Measurements from ENCODE around the gene GRB10. TPM values are rescaled to one million over a fixed set of nuclear protein-coding genes. Genes with fewer than 3 reads are reported as not detected.

Gene GRB10
- total and polyA plus RNA-seq, 4 donors, result 10.7 to 53.1 (median 17.5) TPM

DNA sequence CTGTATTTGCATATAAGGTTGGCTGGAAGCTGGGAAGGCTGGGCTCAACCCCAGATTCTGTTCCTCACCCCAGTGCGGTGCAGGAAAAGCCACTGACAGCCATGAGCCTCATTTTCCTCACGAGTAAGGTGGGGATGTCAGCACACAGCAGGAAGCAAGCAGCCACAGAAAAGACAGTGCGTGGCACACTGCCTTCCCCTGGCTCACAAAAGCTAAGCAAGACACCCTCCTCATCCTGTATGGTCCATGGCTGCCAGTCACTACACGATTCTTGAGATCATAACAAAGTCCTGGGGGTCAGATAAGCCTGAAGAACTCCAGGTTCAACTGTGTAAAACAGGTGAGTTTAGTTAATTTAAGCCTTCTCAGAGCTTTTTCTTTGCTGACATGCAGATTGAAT, 188.6 kb downstream of the GRB10 start:
- WGBS, result 91% methylated on average over 4 of the region's 4 CpGs
- no peak for DNase-seq (ENCODE audit: low spot score)
- no peak overlapping the region for H3K27ac ChIP-seq (ENCODE audit: low read depth in 1 of 2, low read length in 2 of 2)
- TF ChIP-seq JUND (IDR thresholded peaks at IDR 0.05), result no peak
- no peak for TF ChIP-seq SP1 (IDR thresholded peaks at IDR 0.05)
- TF ChIP-seq, protein P1, sequence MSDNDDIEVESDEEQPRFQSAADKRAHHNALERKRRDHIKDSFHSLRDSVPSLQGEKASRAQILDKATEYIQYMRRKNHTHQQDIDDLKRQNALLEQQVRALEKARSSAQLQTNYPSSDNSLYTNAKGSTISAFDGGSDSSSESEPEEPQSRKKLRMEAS (IDR thresholded peaks at IDR 0.05), result no peak
- H3K4me1 ChIP-seq (ENCODE audit: control insufficient read depth in 4 of 4, insufficient read depth in 4 of 4, low read length in 3 of 4), result no peaks in the 10 kb centered on the region
- no peak overlapping the region for H3K4me3 ChIP-seq (ENCODE audit: low read depth in 1 of 3, low read length in 3 of 3)
- no peak overlapping the region for H3K9ac ChIP-seq (ENCODE audit: low read depth in 1 of 2, low read length in 2 of 2)
- no peaks in the 10 kb centered on the region for H3K9me3 ChIP-seq (ENCODE audit: control insufficient read depth in 4 of 4, low read length in 3 of 4)
- H3K27me3 ChIP-seq (ENCODE audit: control insufficient read depth in 4 of 4, insufficient read depth in 4 of 4, low read length in 3 of 4), result no peaks in the 10 kb centered on the region
- H3K36me3 ChIP-seq (ENCODE audit: control insufficient read depth in 4 of 4, insufficient read depth in 3 of 4, low read depth in 1 of 4, low read length in 3 of 4), result peaks cover 0 to 33% (median 27%) of the 10 kb centered on the region in 4 donors

DNA sequence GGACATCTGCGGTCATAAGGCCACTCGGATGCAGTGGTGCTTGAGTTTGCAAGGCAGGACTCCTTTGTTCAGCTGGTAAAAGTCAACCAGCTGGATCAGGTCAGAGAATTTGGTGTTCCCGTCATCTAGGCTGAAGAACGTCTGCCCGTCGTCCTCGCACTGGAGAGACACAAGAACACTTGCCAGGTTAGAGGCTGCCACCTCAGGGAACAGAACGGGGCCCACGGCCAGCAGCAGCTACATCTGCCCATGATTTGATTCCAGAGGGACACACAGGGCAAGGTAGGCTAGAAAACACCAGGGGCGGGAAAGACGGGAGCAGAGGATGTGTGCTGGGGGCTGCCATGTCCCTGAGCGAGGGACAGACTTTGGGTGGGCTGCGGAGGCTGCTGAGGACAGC, 189.8 kb downstream of the GRB10 start:
- no peak overlapping the region for H3K27ac ChIP-seq (ENCODE audit: low read depth in 1 of 2, low read length in 2 of 2)
- TF ChIP-seq TAF1 (conservative IDR thresholded peaks at IDR 0.05) (no peak), EGR1 (IDR thresholded peaks at IDR 0.05; ENCODE audit: low read depth in 2 of 2) (no peak), RAD21 (IDR thresholded peaks at IDR 0.05) (no peak), JUND (IDR thresholded peaks at IDR 0.05) (no peak), HNF4A (conservative IDR thresholded peaks at IDR 0.05) (no peak), FOXA2 (IDR thresholded peaks at IDR 0.05) (no peak), RXRA (IDR thresholded peaks at IDR 0.05) (no peak), HNF4G (IDR thresholded peaks at IDR 0.05) (no peak), SP1 (IDR thresholded peaks at IDR 0.05) (no peak), YY1 (IDR thresholded peaks at IDR 0.05) (no peak), NR2F2 (IDR thresholded peaks at IDR 0.05) (no peak)
- TF ChIP-seq, protein P2, sequence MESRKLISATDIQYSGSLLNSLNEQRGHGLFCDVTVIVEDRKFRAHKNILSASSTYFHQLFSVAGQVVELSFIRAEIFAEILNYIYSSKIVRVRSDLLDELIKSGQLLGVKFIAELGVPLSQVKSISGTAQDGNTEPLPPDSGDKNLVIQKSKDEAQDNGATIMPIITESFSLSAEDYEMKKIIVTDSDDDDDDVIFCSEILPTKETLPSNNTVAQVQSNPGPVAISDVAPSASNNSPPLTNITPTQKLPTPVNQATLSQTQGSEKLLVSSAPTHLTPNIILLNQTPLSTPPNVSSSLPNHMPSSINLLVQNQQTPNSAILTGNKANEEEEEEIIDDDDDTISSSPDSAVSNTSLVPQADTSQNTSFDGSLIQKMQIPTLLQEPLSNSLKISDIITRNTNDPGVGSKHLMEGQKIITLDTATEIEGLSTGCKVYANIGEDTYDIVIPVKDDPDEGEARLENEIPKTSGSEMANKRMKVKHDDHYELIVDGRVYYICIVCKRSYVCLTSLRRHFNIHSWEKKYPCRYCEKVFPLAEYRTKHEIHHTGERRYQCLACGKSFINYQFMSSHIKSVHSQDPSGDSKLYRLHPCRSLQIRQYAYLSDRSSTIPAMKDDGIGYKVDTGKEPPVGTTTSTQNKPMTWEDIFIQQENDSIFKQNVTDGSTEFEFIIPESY (IDR thresholded peaks at IDR 0.05), result no peak
- TF ChIP-seq, protein P3, sequence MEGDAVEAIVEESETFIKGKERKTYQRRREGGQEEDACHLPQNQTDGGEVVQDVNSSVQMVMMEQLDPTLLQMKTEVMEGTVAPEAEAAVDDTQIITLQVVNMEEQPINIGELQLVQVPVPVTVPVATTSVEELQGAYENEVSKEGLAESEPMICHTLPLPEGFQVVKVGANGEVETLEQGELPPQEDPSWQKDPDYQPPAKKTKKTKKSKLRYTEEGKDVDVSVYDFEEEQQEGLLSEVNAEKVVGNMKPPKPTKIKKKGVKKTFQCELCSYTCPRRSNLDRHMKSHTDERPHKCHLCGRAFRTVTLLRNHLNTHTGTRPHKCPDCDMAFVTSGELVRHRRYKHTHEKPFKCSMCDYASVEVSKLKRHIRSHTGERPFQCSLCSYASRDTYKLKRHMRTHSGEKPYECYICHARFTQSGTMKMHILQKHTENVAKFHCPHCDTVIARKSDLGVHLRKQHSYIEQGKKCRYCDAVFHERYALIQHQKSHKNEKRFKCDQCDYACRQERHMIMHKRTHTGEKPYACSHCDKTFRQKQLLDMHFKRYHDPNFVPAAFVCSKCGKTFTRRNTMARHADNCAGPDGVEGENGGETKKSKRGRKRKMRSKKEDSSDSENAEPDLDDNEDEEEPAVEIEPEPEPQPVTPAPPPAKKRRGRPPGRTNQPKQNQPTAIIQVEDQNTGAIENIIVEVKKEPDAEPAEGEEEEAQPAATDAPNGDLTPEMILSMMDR (IDR thresholded peaks at IDR 0.05; ENCODE audit: low read depth, low read length, missing input control), result no peak
- TF ChIP-seq, protein P1 (IDR thresholded peaks at IDR 0.05), result no peak
- TF ChIP-seq, protein P4, sequence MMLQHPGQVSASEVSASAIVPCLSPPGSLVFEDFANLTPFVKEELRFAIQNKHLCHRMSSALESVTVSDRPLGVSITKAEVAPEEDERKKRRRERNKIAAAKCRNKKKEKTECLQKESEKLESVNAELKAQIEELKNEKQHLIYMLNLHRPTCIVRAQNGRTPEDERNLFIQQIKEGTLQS (IDR thresholded peaks at IDR 0.05), result no peak
- TF ChIP-seq, protein P5, sequence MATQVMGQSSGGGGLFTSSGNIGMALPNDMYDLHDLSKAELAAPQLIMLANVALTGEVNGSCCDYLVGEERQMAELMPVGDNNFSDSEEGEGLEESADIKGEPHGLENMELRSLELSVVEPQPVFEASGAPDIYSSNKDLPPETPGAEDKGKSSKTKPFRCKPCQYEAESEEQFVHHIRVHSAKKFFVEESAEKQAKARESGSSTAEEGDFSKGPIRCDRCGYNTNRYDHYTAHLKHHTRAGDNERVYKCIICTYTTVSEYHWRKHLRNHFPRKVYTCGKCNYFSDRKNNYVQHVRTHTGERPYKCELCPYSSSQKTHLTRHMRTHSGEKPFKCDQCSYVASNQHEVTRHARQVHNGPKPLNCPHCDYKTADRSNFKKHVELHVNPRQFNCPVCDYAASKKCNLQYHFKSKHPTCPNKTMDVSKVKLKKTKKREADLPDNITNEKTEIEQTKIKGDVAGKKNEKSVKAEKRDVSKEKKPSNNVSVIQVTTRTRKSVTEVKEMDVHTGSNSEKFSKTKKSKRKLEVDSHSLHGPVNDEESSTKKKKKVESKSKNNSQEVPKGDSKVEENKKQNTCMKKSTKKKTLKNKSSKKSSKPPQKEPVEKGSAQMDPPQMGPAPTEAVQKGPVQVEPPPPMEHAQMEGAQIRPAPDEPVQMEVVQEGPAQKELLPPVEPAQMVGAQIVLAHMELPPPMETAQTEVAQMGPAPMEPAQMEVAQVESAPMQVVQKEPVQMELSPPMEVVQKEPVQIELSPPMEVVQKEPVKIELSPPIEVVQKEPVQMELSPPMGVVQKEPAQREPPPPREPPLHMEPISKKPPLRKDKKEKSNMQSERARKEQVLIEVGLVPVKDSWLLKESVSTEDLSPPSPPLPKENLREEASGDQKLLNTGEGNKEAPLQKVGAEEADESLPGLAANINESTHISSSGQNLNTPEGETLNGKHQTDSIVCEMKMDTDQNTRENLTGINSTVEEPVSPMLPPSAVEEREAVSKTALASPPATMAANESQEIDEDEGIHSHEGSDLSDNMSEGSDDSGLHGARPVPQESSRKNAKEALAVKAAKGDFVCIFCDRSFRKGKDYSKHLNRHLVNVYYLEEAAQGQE (IDR thresholded peaks at IDR 0.05), result no peak
- WGBS, result 95% methylated on average over 13 of the region's 13 CpGs
- H3K4me3 ChIP-seq (ENCODE audit: low read depth in 1 of 3, low read length in 3 of 3), result no peak overlapping the region
- H3K27me3 ChIP-seq (ENCODE audit: control insufficient read depth in 4 of 4, insufficient read depth in 4 of 4, low read length in 3 of 4), result no peaks in the 10 kb centered on the region
- DNase-seq (ENCODE audit: low spot score), result no peak
- no peak overlapping the region for H3K9ac ChIP-seq (ENCODE audit: low read depth in 1 of 2, low read length in 2 of 2)
- H3K4me1 ChIP-seq (ENCODE audit: control insufficient read depth in 4 of 4, insufficient read depth in 4 of 4, low read length in 3 of 4), result no peaks in the 10 kb centered on the region
- H3K9me3 ChIP-seq (ENCODE audit: control insufficient read depth in 4 of 4, low read length in 3 of 4), result no peaks in the 10 kb centered on the region
- peaks cover 0 to 25% (median 20%) of the 10 kb centered on the region in 4 donors for H3K36me3 ChIP-seq (ENCODE audit: control insufficient read depth in 4 of 4, insufficient read depth in 3 of 4, low read depth in 1 of 4, low read length in 3 of 4)
